Rectal smooth muscle tissue (tissue), 1 donor: Measurements from ENCODE around the gene FBXW5.

ENCODE experiments used
- H3K27ac ChIP-seq: one replicate; pipeline ENCODE4 v1.7.0; 2013; ENCODE audit warnings: low read depth, low read length, inconsistent platforms
- H3K27me3 ChIP-seq: one replicate; pipeline ENCODE4 v1.7.0; 2013; ENCODE audit warnings: low read length; ENCODE audit not compliant: control insufficient read depth, insufficient read depth
- H3K36me3 ChIP-seq: one replicate; pipeline ENCODE4 v1.7.0; 2013; ENCODE audit warnings: low read length; ENCODE audit not compliant: control insufficient read depth, insufficient read depth
- H3K4me1 ChIP-seq: one replicate; pipeline ENCODE4 v1.7.0; 2013; ENCODE audit warnings: low read length; ENCODE audit not compliant: control insufficient read depth, insufficient read depth
- H3K4me3 ChIP-seq: one replicate; pipeline ENCODE4 v1.7.0; 2013; ENCODE audit warnings: low read length
- H3K9ac ChIP-seq: one replicate; pipeline ENCODE4 v1.7.0; 2013; ENCODE audit warnings: low read length

FBXW5 gene

GRCh38 chr9:136944519-136945332 lies at the start of gene FBXW5, which contains the start of gene C8G:
TSS of gene FBXW5 (minus strand) at chr9:136944738. CDS start at chr9:136944083, 655 bp downstream.
TSS of gene C8G (plus strand) at chr9:136945243. CDS start at chr9:136945321, 78 bp downstream.
- H3K4me3 ChIP-seq = peak within 1 kb of the TSS; percentile 90
- peak within 1 kb of the TSS; percentile 79 for H3K27ac ChIP-seq
- peaks cover 20% of the 10 kb centered on the region for H3K36me3 ChIP-seq
- peaks cover 3% of the 10 kb centered on the region for H3K4me1 ChIP-seq
- no peaks in the 10 kb centered on the region for H3K27me3 ChIP-seq
- peak within 1 kb of the TSS; percentile 53 for H3K9ac ChIP-seq

GRCh38 chr9:136992819-136993369 lies 48.4 kb upstream of the FBXW5 start:
- no peaks in the 10 kb centered on the region for H3K36me3 ChIP-seq
- peak overlapping the region; percentile 42 for H3K9ac ChIP-seq
- peaks cover 3% of the 10 kb centered on the region for H3K4me1 ChIP-seq
- H3K4me3 ChIP-seq = peak overlapping the region; percentile 71
- H3K27ac ChIP-seq = no peak overlapping the region
- H3K27me3 ChIP-seq = peaks cover 3% of the 10 kb centered on the region

GRCh38 chr9:136991993-136992818 lies 47.7 kb upstream of the FBXW5 start, which contains the start of gene PAXX:
TSS of gene PAXX (plus strand) at chr9:136992422. CDS start at chr9:136992444, 22 bp downstream.
- peak within 1 kb of the TSS; percentile 42 for H3K9ac ChIP-seq
- H3K4me3 ChIP-seq = peak within 1 kb of the TSS; percentile 71
- peaks cover 3% of the 10 kb centered on the region for H3K27me3 ChIP-seq
- H3K27ac ChIP-seq = peak within 1 kb of the TSS; percentile 52
- H3K4me1 ChIP-seq = peaks cover 3% of the 10 kb centered on the region
- no peaks in the 10 kb centered on the region for H3K36me3 ChIP-seq

- peaks cover 5% of the 10 kb centered on the region for H3K27me3 ChIP-seq
- no peak overlapping the region for H3K9ac ChIP-seq
- no peak overlapping the region for H3K27ac ChIP-seq
- H3K36me3 ChIP-seq = no peaks in the 10 kb centered on the region
- no peak overlapping the region for H3K4me3 ChIP-seq
- peaks cover 3% of the 10 kb centered on the region for H3K4me1 ChIP-seq
These were observed 45.8 kb upstream of the FBXW5 start for GRCh38 chr9:136990242-136990911.

GRCh38 chr9:136988872-136989271 lies 44.3 kb upstream of the FBXW5 start:
- Histone ChIP-seq H3K27ac (no peak overlapping the region), H3K4me1 (peaks cover 3% of the 10 kb centered on the region), H3K27me3 (peaks cover 13% of the 10 kb centered on the region), H3K36me3 (no peaks in the 10 kb centered on the region), H3K9ac (no peak overlapping the region), H3K4me3 (no peak overlapping the region)

- Histone ChIP-seq H3K27ac (no peak overlapping the region), H3K27me3 (peaks cover 22% of the 10 kb centered on the region), H3K36me3 (no peaks in the 10 kb centered on the region), H3K9ac (no peak overlapping the region), H3K4me1 (no peaks in the 10 kb centered on the region), H3K4me3 (no peak overlapping the region)
These were observed 41.3 kb upstream of the FBXW5 start for GRCh38 chr9:136985853-136986252.

- Histone ChIP-seq H3K9ac (no peak overlapping the region), H3K27ac (no peak overlapping the region), H3K27me3 (peaks cover 22% of the 10 kb centered on the region), H3K4me1 (no peaks in the 10 kb centered on the region), H3K4me3 (no peak overlapping the region), H3K36me3 (no peaks in the 10 kb centered on the region)
These were observed 40.6 kb upstream of the FBXW5 start for GRCh38 chr9:136985027-136985602.

- Histone ChIP-seq H3K36me3 (no peaks in the 10 kb centered on the region), H3K4me3 (no peak overlapping the region), H3K9ac (no peak overlapping the region), H3K4me1 (no peaks in the 10 kb centered on the region), H3K27me3 (peaks cover 22% of the 10 kb centered on the region), H3K27ac (no peak overlapping the region)
These were observed 40.0 kb upstream of the FBXW5 start for GRCh38 chr9:136984464-136985026.

GRCh38 chr9:136983656-136984314 lies 39.2 kb upstream of the FBXW5 start:
- H3K9ac ChIP-seq = no peak overlapping the region

GRCh38 chr9:136983167-136983566 lies 38.6 kb upstream of the FBXW5 start:
- Histone ChIP-seq H3K4me1 (no peaks in the 10 kb centered on the region), H3K4me3 (no peak overlapping the region), H3K9ac (no peak overlapping the region), H3K36me3 (no peaks in the 10 kb centered on the region), H3K27me3 (peaks cover 22% of the 10 kb centered on the region), H3K27ac (no peak overlapping the region)

More at GRCh38 chr9:136983656-136984314, 39.2 kb upstream of the FBXW5 start:
- Histone ChIP-seq H3K4me1 (no peaks in the 10 kb centered on the region), H3K27me3 (peaks cover 22% of the 10 kb centered on the region), H3K27ac (no peak overlapping the region), H3K36me3 (no peaks in the 10 kb centered on the region), H3K4me3 (no peak overlapping the region)
